SW480 (cell line): Measurements from ENCODE around the gene AUTS2.
A peak's percentile ranks its signal among the peaks of the same experiment; 100 is the strongest.

Source experiments
- DNase-seq: peaks from one replicate; pipeline ENCODE4 v3.0.0-alpha.2; 2016; ENCODE audit warnings: low spot score

The AUTS2 gene

GRCh38 chr7:69599955-69600709 lies 1.9 kb downstream of the AUTS2 start:
- no peak for DNase-seq

DNA sequence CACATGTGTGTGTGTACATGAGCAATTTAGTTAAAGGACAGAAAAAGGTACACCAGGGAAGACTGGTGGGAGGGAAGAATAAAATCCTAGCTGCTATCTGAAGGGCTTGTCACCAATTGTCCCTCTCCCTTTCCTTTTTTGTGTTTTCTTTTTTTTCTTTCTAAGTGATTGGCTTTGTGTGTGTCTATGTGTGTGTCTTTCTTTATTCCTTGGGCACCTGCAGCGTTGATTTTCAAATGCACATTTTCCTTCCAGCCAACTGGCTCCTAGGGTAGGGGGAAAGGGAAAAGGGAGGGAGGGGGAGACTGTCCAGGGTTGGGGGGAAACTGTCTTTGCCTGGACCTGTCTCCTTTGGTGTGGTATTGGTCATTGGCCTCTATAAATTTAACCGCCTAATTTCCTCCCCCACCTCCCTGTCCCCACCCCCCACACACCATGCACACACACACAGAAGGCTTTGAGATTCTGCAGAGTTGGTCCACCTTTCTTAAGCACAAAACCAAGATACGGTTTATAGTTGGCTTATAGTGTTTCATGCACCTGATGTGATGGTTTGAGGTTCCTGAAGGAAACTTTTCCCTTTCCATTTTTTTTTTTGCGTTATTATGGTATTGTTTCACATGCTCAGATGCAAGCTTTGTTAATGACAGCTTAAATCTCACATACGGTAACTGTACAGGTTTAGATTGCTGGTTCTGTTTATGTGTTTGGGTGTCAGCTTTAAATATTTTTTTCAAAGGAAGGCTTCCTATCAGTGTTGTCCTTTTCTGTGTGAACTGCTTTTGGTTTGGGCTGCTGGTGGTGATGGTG lies 2.6 kb downstream of the AUTS2 start:
- DNase-seq: no peak

DNA sequence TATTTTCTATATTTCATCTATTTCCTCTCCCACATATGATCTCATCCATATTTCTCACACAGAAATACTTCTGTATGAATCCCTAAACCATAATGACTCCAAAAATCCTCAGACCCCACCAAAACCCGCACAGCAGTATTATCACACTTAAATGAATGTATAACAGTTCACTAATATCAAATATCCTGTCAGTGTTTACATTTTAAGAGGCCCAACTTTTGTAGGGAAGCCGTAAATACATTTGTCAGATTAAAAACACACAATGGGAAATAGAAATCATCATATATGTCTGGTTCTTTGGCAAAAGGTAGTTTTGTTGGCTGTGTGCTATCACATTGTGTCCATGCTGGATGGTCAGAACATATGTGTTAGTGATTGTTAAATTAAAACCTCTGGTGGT lies 4.2 kb downstream of the AUTS2 start:
- DNase-seq: no peak

GRCh38 chr7:69603351-69603750 lies 5.1 kb downstream of the AUTS2 start:
- no peak for DNase-seq

- DNase-seq: peak; percentile 17
These were observed 5.7 kb downstream of the AUTS2 start for GRCh38 chr7:69603937-69604494.

GRCh38 chr7:69605070-69605469 lies 6.8 kb downstream of the AUTS2 start:
- no peak for DNase-seq

GRCh38 chr7:69605546-69605945 lies 7.3 kb downstream of the AUTS2 start:
- DNase-seq: no peak

DNA sequence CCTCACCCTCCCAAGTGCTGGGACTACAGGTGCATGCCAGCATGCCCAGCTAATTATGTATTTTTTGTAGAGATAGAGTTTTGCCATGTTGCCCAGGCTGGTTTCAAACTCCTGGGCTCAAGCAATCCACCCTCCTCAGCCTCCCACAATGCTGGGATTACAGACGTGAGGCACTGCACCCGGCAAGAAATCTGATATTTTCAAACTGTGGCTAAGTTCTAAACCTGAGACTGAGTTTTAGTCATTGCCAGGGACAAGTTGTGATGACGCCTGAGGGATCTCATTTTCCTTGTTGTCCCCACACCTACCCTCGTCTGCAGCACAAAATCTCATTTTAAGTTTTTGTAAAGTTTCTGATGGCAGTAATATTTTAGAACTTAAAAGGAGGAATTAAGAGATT lies 9.8 kb downstream of the AUTS2 start:
- no peak for DNase-seq

GRCh38 chr7:69608878-69609277 lies 10.6 kb downstream of the AUTS2 start:
- DNase-seq: no peak

DNA sequence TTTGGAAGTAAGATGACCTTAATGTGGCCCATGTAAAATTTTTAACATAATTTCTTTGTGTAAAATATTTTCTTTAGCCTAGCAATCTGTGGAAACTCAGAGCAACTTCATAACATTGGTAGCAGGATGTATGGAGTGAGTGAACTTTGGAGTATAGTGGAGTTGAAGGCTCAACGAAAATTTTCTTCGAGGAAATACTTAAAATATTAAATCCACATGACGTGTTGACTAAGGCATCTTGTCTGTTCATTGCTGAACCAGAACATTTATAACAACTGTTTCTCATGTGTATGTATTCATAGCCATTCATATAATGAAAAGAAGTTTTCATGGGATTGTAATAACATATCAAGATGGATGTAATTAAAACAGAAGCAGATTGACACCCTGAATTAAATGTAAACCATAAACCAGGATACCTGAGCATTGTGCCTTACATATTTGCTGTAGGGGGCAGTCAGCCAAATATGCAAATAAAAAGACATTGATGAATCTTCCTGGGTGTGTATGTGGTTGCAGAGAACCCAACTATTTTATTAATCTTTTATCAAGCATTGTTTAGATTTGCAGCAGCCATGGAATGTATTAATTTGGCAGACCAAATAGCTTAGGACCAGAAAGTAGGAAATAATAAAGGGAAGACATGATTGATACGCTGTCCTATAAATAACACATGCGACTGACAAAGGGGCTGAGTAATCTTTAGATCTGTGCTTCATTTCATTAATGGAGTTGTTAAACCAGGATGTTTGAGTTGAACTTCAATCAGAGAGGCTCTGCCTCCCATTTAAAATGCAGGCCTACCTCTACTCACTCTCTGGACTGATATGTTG lies 11.5 kb downstream of the AUTS2 start:
- DNase-seq: no peak

DNA sequence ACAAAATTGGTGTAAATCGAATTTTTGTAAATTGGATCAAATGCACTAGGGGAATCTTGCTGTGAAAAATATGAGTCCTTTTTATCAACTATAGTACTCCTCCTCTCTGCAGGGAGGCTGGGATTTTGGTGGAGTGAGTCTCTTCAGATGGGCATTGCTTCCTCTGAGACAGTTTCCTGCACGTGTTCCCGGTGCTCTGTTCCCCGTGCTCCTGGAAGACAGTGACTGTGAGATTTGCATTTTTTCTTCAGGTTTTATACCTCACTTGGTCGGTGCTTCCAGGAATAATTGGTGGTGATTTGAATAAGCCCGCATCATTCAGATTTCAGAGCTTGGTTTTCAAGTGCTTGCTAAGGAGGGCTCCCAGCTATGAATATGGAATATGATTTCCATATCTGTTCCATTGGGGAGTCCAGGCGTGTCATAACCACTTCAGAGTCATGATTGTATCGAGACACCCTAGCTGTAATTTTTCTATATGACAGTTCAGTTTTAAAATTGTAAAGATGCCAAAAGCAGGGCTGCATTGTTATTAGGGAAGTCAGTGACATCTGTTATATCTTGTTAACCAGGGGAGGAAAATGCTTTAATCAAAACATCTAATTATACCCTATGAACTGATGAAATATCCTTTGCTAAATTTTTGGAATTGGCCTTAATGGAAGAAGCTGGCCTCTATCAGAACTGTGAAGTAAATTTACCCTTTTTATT lies 12.3 kb downstream of the AUTS2 start:
- DNase-seq: no peak

- DNase-seq: no peak
These were observed 14.7 kb downstream of the AUTS2 start for GRCh38 chr7:69612981-69613380.

DNA sequence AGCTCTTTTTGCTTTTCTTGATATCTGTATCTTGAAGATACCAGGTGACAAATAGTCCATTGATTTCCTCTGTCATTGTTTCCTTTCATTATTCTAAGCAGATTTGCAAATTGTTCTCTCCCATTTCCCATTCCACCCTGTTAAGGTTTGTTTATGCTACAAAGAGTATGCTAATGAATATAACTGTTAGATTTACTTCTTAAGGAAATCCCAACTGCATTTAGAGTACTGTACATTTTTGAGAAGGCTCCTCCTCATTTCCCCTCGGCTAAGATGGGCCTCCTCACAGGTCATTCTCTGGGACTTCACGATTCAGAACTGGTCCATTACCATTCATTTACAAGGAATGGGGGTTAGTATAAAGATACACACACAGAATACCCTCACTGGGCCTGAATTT lies 15.6 kb downstream of the AUTS2 start:
- DNase-seq: no peak

DNA sequence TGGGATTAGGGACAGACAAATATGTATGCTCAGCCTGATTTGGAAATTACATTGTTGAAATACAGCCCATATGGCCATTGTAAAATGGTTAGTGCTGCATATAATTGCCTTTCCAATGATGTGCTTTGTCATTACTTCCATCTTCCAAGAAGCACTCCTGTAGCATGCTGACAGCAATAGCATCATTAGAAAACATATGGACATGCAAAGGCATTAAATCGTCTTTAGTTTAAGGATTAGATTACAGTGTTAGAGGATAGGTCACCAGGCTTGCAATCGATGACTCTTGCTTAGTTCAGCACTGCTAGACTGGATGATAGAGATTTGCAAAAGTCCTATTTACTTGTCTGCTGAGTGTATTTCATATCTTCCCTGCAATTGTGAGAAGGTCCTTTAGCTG lies 17.4 kb downstream of the AUTS2 start:
- no peak for DNase-seq

DNA sequence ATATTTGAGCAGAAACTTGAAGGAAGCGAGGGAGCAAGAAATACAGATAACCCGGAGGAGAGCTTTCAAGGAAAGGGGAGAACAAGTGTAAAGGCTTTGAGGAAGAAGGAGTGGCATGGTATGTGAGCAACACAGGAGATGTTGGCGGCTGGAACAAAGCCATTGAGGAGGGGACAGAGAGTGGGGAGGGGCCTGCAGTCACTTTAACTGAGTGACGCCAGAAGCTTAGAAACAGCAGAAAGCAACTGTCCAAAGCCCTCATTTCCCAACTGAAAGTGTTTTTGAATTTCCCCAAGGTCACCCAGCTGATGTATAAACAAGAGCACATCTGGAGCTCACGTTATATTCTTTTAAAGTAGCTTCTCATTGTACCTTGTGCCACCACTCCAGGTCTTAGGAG lies 19.1 kb downstream of the AUTS2 start:
- DNase-seq: no peak

DNA sequence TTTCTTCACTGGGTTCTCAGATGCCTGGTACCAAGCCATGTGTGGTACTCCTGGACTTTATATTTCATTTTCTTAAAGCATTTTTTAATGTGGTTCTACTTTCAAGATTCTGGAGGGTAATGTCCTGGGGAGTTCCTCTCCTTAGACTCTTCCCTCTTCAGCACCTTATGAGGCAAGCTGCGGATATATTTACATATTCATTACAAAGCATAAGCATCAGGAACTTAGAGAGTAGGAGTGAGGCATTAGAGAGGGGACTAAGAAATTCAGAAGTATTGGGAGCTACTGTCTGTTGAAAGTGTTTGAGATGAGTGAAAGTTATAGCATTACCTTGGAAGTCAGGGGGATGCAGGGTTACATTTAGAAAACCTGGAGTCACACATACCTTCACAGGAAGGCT lies 20.8 kb downstream of the AUTS2 start:
- DNase-seq: no peak

DNA sequence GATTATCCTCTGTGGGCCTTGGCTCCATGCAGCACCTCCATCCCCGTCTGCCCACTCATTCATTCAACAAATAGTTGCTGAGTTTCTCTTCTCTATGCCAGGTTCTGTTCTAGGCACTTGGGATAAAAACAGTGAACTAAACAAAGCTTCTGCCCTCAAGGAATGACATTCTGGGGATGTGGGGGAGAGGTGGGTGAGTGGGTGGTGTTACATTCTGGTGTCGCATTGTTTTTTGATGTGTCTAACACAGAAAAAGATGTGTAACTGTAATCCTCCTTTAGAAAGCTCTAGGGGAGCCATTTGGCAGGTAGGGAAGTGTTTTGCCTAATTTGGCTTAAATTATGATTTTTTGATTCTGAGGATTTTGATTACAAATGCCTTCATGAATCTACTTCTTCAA lies 21.4 kb downstream of the AUTS2 start:
- no peak for DNase-seq

DNA sequence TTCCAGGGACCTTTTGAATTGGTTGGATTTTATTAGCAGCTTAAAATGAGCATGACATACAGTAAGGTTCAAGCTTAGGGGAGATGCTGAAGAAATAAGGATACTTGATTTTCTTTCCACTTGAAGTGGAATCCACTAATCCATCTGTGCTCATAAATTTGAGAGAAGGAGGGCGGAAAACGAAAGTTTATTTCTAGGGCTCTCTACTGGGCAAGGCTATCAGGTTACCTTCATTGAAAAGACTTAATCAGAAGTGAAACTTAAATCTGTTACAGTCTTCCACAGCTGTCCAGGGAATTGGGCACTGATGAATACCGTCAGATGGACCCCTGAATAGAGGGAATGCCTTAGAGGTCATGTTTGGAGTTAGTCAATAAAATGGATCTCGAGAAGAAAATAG lies 21.8 kb downstream of the AUTS2 start:
- no peak for DNase-seq

DNA sequence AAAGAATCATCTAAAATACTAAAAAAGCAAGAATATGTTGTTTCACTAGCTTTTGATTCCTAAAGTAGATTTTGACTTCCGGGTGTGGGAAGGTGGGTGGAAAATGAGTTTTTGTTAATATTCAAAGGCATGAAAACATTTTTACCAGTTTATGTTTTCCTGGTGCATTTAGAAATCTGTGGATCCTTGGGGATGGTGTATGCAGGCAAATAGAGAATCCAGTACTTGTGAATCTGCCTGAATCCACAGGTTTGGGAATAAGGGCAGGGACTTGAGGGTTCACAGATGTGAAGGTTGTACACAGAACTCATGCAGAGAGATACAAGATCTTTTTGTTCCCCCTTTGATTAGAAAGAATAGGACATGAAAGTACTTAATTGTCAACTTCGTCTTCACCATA lies 22.4 kb downstream of the AUTS2 start:
- DNase-seq: no peak

- DNase-seq: no peak
These were observed 23.9 kb downstream of the AUTS2 start for GRCh38 chr7:69622014-69622835.

- no peak for DNase-seq
These were observed 24.7 kb downstream of the AUTS2 start for GRCh38 chr7:69622960-69623359.
